HEK293T (cell line): ENCODE results near the gene ZNF76.

Experiments used
- CTCF ChIA-PET: fragments of 350-600 bp; formaldehyde crosslinking; extraction: SDS; loops from one replicate; lab custom pipeline; 2021; ENCODE audit warnings: antibody characterized with exemption, inconsistent platforms; lab: Yijun Ruan, JAX
- POLR2A ChIA-PET: fragments of 350-600 bp; formaldehyde crosslinking; extraction: SDS; loops from one replicate; lab custom pipeline; 2020; ENCODE audit warnings: antibody characterized with exemption, inconsistent platforms; lab: Yijun Ruan, JAX
- DNase-seq: peaks from one replicate; pipeline ENCODE4 v3.0.0; 2012; ENCODE audit warnings: mixed read lengths; ENCODE audit errors: extremely low spot score
- ARNT ChIP-seq: fragments of 450-650 bp; IDR thresholded peaks from 2 replicates; pipeline ENCODE4 v1.6.1; 2017; ENCODE audit warnings: mild to moderate bottlenecking
- BHLHE40 ChIP-seq: fragments of 450-650 bp; IDR thresholded peaks from 2 replicates; pipeline ENCODE4 v1.6.1; 2016; ENCODE audit warnings: mild to moderate bottlenecking, moderate library complexity, borderline replicate concordance
- CTBP1 ChIP-seq: fragments of 450-650 bp; IDR thresholded peaks from 2 replicates; pipeline ENCODE4 v1.6.1; 2016; ENCODE audit warnings: borderline replicate concordance
- ELF4 ChIP-seq: fragments of 450-650 bp; IDR thresholded peaks from 2 replicates; pipeline ENCODE4 v1.6.1; 2017; ENCODE audit warnings: antibody characterized with exemption
- FOXA1 ChIP-seq: fragments of 450-650 bp; IDR thresholded peaks from 2 replicates; pipeline ENCODE4 v1.6.1; 2016; ENCODE audit warnings: mild to moderate bottlenecking
- FOXK2 ChIP-seq: fragments of 450-650 bp; IDR thresholded peaks from 2 replicates; pipeline ENCODE4 v1.6.1; 2016; ENCODE audit warnings: mild to moderate bottlenecking
- FOXM1 ChIP-seq: fragments of 450-650 bp; IDR thresholded peaks from 2 replicates; pipeline ENCODE4 v1.6.1; 2017; ENCODE audit warnings: mild to moderate bottlenecking, borderline replicate concordance
- HDGF ChIP-seq: fragments of 450-650 bp; IDR thresholded peaks from 2 replicates; pipeline ENCODE4 v1.6.1; 2017; ENCODE audit warnings: antibody characterized with exemption, borderline replicate concordance
- L3MBTL2 ChIP-seq: fragments of 450-650 bp; conservative IDR thresholded peaks from 2 replicates; pipeline ENCODE4 v1.6.1; 2016; ENCODE audit warnings: mild to moderate bottlenecking
- LEF1 ChIP-seq: fragments of 450-650 bp; IDR thresholded peaks from 2 replicates; pipeline ENCODE4 v1.6.1; 2017; ENCODE audit warnings: mild to moderate bottlenecking, borderline replicate concordance
- NFRKB ChIP-seq: fragments of 450-650 bp; IDR thresholded peaks from 2 replicates; pipeline ENCODE4 v1.6.1; 2016; ENCODE audit warnings: mild to moderate bottlenecking, moderate library complexity
- PKNOX1 ChIP-seq: fragments of 450-650 bp; IDR thresholded peaks from 2 replicates; pipeline ENCODE4 v1.6.1; 2016
- SP1 ChIP-seq: fragments of 450-650 bp; IDR thresholded peaks from 2 replicates; pipeline ENCODE4 v1.6.1; 2017
- SUZ12 ChIP-seq: fragments of 450-650 bp; IDR thresholded peaks from 2 replicates; pipeline ENCODE4 v1.6.1; 2016; ENCODE audit warnings: mild to moderate bottlenecking
- TARDBP ChIP-seq: fragments of 450-650 bp; IDR thresholded peaks from 2 replicates; pipeline ENCODE4 v1.6.1; 2016
- ZNF384 ChIP-seq: fragments of 450-650 bp; IDR thresholded peaks from 2 replicates; pipeline ENCODE4 v1.6.1; 2016

Gene ZNF76

GRCh38 chr6:35223396-35223795, 36.1 kb upstream of the ZNF76 start:
- POLR2A ChIA-PET, result no interaction called here
- CTCF ChIA-PET, result interaction anchor here (1.5 kb wide), 1 partner anchor 17 kb away, joined by 5 read pairs; no protein-coding TSS in a partner anchor
- no peak for TF ChIP-seq PKNOX1
- TF ChIP-seq NFRKB, result no peak
- no peak for TF ChIP-seq HDGF
- TF ChIP-seq FOXM1, result no peak
- no peak for TF ChIP-seq ZNF384
- no peak for TF ChIP-seq ARNT
- TF ChIP-seq SP1, result no peak
- no peak for DNase-seq

- no peak for DNase-seq
- ChIA-PET CTCF (interaction anchor here (0.7 kb wide), 1 partner anchor 20 kb away, joined by 4 read pairs; no protein-coding TSS in a partner anchor), POLR2A (no interaction called here)
- no peak for TF ChIP-seq SUZ12
- TF ChIP-seq TARDBP, result no peak
- no peak for TF ChIP-seq BHLHE40
- no peak for TF ChIP-seq FOXA1
- TF ChIP-seq FOXM1, result no peak
- TF ChIP-seq ZNF384, result no peak
- TF ChIP-seq FOXK2, result no peak
- no peak for TF ChIP-seq ELF4
- no peak for TF ChIP-seq PKNOX1
Measured at GRCh38 chr6:35224720-35225119, 34.8 kb upstream of the ZNF76 start.

- ChIA-PET POLR2A (no interaction called here), CTCF (no interaction called here)
- DNase-seq, result no peak
- TF ChIP-seq L3MBTL2 (no peak), ARNT (no peak), SUZ12 (no peak), NFRKB (no peak), TARDBP (no peak), FOXM1 (no peak), PKNOX1 (no peak), BHLHE40 (no peak), LEF1 (no peak), ELF4 (no peak), CTBP1 (no peak), ZNF384 (no peak), SP1 (no peak), HDGF (no peak), FOXK2 (no peak), FOXA1 (no peak)
Measured at GRCh38 chr6:35228481-35228880, 31.1 kb upstream of the ZNF76 start.

DNA sequence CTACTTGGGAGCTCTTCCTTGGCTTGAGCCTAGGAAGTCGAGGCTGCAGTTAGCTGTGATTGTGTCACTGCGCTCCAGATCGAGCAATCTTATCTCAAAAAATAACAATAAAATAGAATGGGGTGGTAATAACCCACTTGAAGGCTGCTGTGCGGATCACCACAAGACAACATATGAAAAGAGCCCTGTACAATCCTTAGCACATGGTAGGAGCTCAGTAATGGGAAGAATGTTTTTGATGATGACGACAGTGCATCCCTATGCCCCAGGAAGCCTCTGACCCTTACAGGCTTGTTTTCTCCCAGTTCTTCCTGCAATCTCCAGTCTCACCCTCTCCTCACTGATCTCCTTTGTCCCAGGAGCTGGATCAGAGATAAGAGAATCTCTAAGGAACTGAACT, 30.2 kb upstream of the ZNF76 start:
- ChIA-PET CTCF (interaction anchor here (1.3 to 2.6 kb wide), 3 partner anchors 12 to 90 kb away, joined by 3 to 14 read pairs (median 5); no protein-coding TSS in a partner anchor), POLR2A (no interaction called here)
- no peak for DNase-seq
- no peak for TF ChIP-seq LEF1
- no peak for TF ChIP-seq TARDBP
- no peak for TF ChIP-seq FOXK2
- no peak for TF ChIP-seq SP1
- no peak for TF ChIP-seq BHLHE40
- TF ChIP-seq ARNT, result no peak
- TF ChIP-seq L3MBTL2, result no peak
- TF ChIP-seq HDGF, result no peak
- TF ChIP-seq CTBP1, result no peak
- TF ChIP-seq NFRKB, result no peak

DNA sequence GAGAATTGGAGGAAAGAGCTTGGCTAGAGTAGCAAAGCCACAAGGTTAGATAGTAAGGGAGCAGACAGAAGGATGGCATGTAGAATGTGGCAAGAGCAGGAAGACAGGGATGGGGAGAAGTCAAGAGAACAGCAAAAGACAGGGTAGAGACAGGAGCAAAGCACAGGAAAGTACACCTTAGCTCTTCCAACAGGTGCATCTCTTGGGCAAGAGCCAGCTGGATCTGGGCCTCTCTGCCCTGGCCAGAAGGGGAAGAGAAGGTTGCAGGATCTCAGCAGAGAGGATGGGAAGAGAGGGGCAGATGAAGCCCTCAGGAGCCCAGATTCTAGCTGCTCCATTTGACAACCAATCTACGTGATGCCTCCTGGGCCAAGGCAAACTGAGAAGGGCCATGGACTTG, 29.0 kb upstream of the ZNF76 start:
- DNase-seq, result no peak
- CTCF ChIA-PET, result interaction anchor here (1.4 to 2.6 kb wide), 2 partner anchors 10 to 25 kb away, joined by 3 to 14 read pairs; no protein-coding TSS in a partner anchor
- TF ChIP-seq PKNOX1 (no peak), BHLHE40 (no peak), L3MBTL2 (no peak), HDGF (no peak), ARNT (no peak), TARDBP (no peak), NFRKB (no peak), ZNF384 (no peak), FOXK2 (no peak), FOXA1 (no peak), SUZ12 (no peak), FOXM1 (no peak), CTBP1 (no peak), SP1 (no peak)
- POLR2A ChIA-PET, result interaction anchor here (1.1 kb wide), 1 partner anchor 17 kb away, joined by 3 read pairs; the partner anchor contains the start of gene SCUBE3

- TF ChIP-seq PKNOX1, result no peak
- no peak for TF ChIP-seq TARDBP
- no peak for TF ChIP-seq FOXA1
- TF ChIP-seq FOXM1, result no peak
- TF ChIP-seq ZNF384, result no peak
- no peak for TF ChIP-seq ARNT
- TF ChIP-seq HDGF, result no peak
- TF ChIP-seq SUZ12, result no peak
- TF ChIP-seq CTBP1, result no peak
- TF ChIP-seq FOXK2, result no peak
- no peak for TF ChIP-seq NFRKB
- no peak for TF ChIP-seq BHLHE40
- TF ChIP-seq L3MBTL2, result no peak
- no peak for TF ChIP-seq ELF4
- TF ChIP-seq SP1, result no peak
- no peak for TF ChIP-seq LEF1
- DNase-seq, result no peak
- POLR2A ChIA-PET, result interaction anchor here (1.1 kb wide), 1 partner anchor 17 kb away, joined by 3 read pairs; the partner anchor contains the start of gene SCUBE3
- CTCF ChIA-PET, result interaction anchor here (0.6 to 2.6 kb wide), 4 partner anchors 10 to 28 kb away, joined by 3 to 14 read pairs (median 3); no protein-coding TSS in a partner anchor
Measured at GRCh38 chr6:35230950-35231349, 28.6 kb upstream of the ZNF76 start.
